Hepatocyte (in vitro differentiated cells): Measurements from ENCODE around the gene EXD2.

Experiments used
- EZH2phosphoT487 ChIP-seq: fragments of 200-600 bp; sonication (generic); IDR thresholded peaks from one replicate; pipeline ENCODE4 v1.6.1; 2018; ENCODE audit warnings: antibody characterized with exemption, mild to moderate bottlenecking, low read depth, moderate library complexity; ENCODE audit not compliant: unreplicated experiment, severe bottlenecking
- TF ChIP-seq, protein P1 (sequence below): fragments of 200-600 bp; sonication (generic); IDR thresholded peaks from 2 replicates; pipeline ENCODE4 v1.5.1; 2016; ENCODE audit warnings: antibody characterized with exemption, mild to moderate bottlenecking; ENCODE audit not compliant: poor library complexity

DNA sequence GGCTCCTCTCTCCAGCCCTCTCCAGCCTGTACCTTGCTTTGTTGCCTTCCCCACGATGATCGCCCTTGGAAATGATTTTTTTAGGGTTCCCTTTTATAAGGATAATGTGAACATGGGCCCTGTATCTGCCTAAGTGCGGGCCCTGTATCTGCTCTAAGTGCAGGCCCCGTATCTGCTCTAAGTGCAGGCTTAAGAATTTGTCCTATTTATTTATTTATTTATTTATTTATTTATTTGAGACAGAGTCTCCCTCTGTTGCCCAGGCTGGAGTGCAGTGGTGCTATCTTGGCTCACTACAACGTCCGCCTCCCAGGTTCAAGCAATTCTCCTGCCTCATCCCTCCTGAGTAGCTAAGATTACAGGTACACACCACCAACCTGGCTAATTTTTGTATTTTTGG lies 91.2 kb downstream of the EXD2 start:
- TF ChIP-seq, protein P1, sequence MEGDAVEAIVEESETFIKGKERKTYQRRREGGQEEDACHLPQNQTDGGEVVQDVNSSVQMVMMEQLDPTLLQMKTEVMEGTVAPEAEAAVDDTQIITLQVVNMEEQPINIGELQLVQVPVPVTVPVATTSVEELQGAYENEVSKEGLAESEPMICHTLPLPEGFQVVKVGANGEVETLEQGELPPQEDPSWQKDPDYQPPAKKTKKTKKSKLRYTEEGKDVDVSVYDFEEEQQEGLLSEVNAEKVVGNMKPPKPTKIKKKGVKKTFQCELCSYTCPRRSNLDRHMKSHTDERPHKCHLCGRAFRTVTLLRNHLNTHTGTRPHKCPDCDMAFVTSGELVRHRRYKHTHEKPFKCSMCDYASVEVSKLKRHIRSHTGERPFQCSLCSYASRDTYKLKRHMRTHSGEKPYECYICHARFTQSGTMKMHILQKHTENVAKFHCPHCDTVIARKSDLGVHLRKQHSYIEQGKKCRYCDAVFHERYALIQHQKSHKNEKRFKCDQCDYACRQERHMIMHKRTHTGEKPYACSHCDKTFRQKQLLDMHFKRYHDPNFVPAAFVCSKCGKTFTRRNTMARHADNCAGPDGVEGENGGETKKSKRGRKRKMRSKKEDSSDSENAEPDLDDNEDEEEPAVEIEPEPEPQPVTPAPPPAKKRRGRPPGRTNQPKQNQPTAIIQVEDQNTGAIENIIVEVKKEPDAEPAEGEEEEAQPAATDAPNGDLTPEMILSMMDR, result no peak
- no peak for TF ChIP-seq EZH2phosphoT487
